ENCODE data around the gene DIAPH1.
A peak's percentile ranks its signal among the peaks of the same experiment; 100 is the strongest.

The DIAPH1 gene

DNA sequence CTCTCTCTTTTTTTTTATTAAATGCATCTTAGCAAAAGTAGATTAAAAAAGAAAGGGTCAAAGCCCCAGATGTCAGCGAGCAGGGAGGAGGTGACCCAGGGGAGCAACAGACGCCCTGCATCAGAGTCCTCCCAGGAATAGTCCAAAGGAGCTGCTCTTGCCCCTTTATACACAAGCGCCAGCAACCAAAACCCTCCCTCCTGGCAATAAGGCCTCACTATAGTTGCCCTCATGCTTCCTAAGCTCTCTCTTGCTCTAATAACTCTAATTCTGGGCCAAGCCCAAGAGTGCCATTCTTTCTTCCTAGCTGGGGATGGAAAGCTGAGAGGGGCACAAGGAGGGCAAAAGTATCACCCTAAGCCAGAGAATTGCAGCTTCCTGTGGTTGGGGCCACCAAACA, 103.7 kb downstream of the DIAPH1 start:
- DNase-seq (ENCODE audit: extremely low read depth, low read depth) = no peak
- TF ChIP-seq, protein P1, sequence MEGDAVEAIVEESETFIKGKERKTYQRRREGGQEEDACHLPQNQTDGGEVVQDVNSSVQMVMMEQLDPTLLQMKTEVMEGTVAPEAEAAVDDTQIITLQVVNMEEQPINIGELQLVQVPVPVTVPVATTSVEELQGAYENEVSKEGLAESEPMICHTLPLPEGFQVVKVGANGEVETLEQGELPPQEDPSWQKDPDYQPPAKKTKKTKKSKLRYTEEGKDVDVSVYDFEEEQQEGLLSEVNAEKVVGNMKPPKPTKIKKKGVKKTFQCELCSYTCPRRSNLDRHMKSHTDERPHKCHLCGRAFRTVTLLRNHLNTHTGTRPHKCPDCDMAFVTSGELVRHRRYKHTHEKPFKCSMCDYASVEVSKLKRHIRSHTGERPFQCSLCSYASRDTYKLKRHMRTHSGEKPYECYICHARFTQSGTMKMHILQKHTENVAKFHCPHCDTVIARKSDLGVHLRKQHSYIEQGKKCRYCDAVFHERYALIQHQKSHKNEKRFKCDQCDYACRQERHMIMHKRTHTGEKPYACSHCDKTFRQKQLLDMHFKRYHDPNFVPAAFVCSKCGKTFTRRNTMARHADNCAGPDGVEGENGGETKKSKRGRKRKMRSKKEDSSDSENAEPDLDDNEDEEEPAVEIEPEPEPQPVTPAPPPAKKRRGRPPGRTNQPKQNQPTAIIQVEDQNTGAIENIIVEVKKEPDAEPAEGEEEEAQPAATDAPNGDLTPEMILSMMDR (IDR thresholded peaks at IDR 0.05; ENCODE audit: low read depth, low read length, missing control alignments) = no peak
- no peak overlapping the region for H3K4me3 ChIP-seq (replicated peaks; ENCODE audit: low read depth, low read length)

DNA sequence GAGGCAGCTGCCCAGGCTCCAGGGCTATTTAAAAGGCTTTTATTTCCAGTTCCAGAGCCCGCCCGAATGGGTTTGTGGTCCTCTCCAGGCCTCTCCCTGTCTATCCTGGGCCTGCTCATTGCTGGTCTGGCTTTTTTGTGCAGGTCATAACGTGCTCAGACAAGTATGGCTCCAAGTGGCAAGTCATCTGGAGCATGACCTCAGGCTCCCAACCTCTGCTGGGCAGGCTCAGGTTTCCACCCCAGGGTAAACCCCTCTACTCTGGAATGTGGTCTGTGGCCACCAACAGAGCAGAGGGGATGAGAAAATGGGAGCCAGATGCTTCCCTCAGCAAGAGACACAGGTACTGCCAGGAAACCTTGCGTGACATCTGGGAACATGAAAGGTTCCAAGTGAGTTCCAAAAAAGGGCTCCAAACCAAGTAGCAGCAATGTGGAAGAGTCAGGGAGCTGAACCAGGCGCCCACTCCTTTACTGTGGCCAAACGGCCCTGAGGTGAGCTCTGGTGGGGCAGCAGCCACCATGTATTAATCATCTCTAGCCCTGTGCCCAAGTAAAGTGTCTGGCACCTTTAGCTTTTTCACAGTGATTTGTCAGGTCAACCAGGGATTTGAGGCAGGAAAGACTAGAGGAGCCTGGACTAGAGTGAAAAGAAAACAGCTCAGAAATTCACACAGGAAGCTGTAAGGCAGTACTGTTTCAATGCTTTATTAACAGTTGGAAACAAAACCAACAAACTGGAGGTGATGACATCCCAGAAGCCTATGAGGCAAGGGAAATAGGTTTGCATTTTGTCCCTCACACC, 104.3 kb downstream of the DIAPH1 start:
- DNase-seq (ENCODE audit: extremely low read depth, low read depth) = peak; percentile 94
- TF ChIP-seq, protein P1 (IDR thresholded peaks at IDR 0.05; ENCODE audit: low read depth, low read length, missing control alignments) = no peak
- peak overlapping the region; percentile 42; the same call in 1 of the 2 replicates for H3K4me3 ChIP-seq (replicated peaks; ENCODE audit: low read depth, low read length)

DNA sequence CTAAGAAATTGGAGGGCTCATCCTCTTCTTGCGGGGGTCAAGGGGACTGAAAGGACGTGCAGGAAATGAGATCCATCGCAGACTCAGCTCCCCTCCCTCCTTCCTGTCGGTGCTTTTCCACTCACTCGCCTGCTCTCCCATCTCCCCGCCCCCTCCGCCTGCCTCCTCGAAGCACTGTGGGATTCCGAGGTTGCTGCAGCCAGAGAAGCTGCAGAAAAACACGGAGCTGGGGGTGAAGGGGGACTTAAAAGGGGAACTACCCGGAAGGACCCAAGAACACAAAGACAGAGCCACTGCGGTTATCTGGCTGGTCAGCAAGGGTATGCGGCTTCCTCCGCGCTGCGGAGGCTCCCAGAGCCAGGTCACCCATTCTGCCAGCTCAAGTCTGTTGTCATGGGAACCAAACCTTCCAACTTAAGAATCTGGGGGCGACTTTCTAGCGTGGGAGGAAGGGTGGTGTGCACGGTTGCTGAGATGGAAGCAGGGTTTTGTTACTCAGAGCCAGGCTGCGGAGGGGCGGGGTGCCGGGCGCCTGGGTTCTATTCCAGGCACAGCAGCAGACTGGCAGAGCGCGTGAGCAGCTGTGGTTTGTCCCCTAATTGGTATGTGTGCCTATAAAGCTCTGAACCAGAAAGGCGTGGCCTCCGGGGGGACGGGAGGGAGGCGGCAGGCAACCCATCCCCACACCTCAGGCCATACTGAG, 105.0 kb downstream of the DIAPH1 start:
- peak; percentile 74 for DNase-seq (ENCODE audit: extremely low read depth, low read depth)
- TF ChIP-seq, protein P1 (IDR thresholded peaks at IDR 0.05; ENCODE audit: low read depth, low read length, missing control alignments) = no peak
- peak overlapping the region; percentile 42 for H3K4me3 ChIP-seq (replicated peaks; ENCODE audit: low read depth, low read length)

DNA sequence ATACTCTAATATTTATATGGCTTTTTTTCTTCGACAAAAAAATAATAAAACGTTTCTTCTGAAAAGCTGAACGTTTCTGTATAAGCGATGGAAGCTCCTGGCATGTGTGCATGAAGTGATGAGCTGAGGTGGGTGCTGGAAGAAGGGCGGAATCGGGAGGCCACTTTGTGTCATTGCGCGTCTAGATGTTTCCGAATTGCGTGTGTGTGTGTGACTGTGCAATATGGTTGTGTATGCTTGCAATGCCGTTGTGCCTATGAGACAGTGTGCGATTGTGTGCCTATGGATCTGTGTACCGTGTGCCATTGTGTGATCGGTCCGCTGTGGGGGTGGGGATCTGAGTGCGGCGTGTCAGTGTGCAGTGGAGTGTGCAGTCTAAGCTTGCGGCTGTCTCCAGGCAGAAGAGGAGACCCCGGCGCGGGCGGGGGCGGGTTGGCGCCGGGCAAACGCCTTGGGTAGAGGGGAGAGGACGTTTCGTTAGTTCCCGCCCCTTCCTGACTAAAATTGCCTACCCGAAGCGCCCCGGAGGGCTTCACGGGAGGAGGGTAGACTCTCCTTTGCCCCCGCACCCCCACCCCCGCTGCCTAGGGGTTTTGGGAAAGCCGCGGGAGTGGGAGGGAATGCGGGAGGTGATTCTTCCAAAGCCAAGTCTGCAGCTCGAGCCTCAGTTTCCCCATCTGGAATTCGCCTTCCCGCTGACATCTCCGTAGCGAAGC, 105.7 kb downstream of the DIAPH1 start:
- no peak for DNase-seq (ENCODE audit: extremely low read depth, low read depth)
- TF ChIP-seq, protein P1 (IDR thresholded peaks at IDR 0.05; ENCODE audit: low read depth, low read length, missing control alignments) = no peak
- H3K4me3 ChIP-seq (replicated peaks; ENCODE audit: low read depth, low read length) = peak overlapping the region; percentile 42

DNA sequence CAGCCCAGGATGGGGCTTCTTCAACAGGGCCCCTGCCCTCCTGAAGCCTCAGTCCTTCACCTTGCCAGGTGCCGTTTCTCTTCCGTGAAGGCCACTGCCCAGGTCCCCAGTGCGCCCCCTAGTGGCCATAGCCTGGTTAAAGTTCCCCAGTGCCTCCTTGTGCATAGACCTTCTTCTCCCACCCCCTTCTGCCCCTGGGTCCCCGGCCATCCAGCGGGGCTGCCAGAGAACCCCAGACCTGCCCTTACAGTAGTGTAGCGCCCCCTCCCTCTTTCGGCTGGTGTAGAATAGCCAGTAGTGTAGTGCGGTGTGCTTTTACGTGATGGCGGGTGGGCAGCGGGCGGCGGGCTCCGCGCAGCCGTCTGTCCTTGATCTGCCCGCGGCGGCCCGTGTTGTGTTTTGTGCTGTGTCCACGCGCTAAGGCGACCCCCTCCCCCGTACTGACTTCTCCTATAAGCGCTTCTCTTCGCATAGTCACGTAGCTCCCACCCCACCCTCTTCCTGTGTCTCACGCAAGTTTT, 106.3 kb downstream of the DIAPH1 start:
- H3K4me3 ChIP-seq (replicated peaks; ENCODE audit: low read depth, low read length) = peak overlapping the region; percentile 42
- TF ChIP-seq, protein P1 (IDR thresholded peaks at IDR 0.05; ENCODE audit: low read depth, low read length, missing control alignments) = peak; percentile 82
- peak; percentile 52 for DNase-seq (ENCODE audit: extremely low read depth, low read depth)

DNA sequence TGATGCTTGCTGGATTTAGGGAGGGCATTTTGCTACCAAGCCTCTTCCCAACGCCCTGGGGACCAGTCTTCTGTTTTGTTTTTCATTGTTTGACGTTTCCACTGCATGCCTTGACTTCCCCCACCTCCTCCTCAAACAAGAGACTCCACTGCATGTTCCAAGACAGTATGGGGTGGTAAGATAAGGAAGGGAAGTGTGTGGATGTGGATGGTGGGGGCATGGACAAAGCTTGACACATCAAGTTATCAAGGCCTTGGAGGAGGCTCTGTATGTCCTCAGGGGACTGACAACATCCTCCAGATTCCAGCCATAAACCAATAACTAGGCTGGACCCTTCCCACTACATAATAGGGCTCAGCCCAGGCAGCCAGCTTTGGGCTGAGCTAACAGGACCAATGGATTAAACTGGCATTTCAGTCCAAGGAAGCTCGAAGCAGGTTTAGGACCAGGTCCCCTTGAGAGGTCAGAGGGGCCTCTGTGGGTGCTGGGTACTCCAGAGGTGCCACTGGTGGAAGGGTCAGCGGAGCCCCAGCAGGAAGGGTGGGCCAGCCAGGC, 107.0 kb downstream of the DIAPH1 start:
- H3K4me3 ChIP-seq (replicated peaks; ENCODE audit: low read depth, low read length) = no peak overlapping the region
- TF ChIP-seq, protein P1 (IDR thresholded peaks at IDR 0.05; ENCODE audit: low read depth, low read length, missing control alignments) = no peak

More for the DNA sequence above, 107.0 kb downstream of the DIAPH1 start:
- DNase-seq (ENCODE audit: extremely low read depth, low read depth) = no peak

Measured in HFF-Myc (cell line).